NOMO-1 treated with dmso at 0.1 percent for 144 hours (cell line): Measurements from ENCODE around the gene HDGFL3.
"Not testable (repeated sequence)": the region's sequence is repeated elsewhere in the genome, so short reads cannot be mapped to it uniquely, and the experiment has no call there.

Experiments used
- DNase-seq: peaks from one replicate; lab custom pipeline; 2025; ENCODE audit not compliant: unreplicated experiment; lab: John Stamatoyannopoulos, UW

The HDGFL3 gene

DNA sequence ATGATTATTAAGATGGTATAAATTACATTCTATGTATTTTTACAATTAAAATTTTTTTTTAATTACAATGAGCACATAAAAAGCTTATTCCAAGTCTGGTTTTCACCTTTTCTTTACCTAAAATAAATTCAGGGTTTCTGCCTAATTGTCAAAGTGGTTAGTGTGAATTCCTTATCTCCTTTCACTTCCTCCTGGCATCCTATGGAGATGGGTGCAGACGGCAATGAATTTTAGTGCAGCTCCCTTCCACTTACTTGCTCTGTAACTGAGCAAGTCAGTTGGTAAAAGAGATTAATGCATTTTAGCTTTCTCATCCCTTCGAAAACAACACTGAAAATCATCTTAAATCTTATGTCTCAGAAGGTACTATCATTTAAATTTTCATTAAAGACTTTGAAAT lies 13.1 kb downstream of the HDGFL3 start:
- no peak for DNase-seq

- no peak for DNase-seq
Measured at GRCh38 chr15:83193721-83194120, 13.9 kb downstream of the HDGFL3 start.

GRCh38 chr15:83192742-83193141 lies 14.9 kb downstream of the HDGFL3 start:
- DNase-seq = no peak

- no peak for DNase-seq
Measured at GRCh38 chr15:83190450-83190849, 17.2 kb downstream of the HDGFL3 start.

GRCh38 chr15:83185561-83185960 lies 22.1 kb downstream of the HDGFL3 start:
- DNase-seq = no peak

GRCh38 chr15:83178869-83179325 lies 28.7 kb downstream of the HDGFL3 start:
- no peak for DNase-seq

GRCh38 chr15:83178390-83178789 lies 29.2 kb downstream of the HDGFL3 start:
- DNase-seq = no peak

DNA sequence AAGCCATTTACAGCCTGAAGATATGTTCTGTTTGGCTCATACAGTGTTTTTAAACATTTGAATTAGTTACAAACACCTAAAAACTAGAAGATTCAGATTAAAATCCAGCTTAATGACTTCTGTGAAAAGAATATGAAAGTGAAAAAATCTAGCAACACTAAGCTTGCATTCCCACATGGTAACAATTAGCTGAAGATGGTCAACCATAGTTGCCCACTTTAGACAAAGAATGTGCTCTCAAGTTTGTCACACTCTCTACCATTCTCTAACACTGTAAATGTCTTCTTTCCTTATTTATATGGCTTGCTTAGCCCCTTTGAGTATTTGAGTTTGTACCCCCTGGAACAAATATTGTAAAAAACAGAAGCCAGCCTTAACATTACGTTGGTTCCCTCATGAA lies 32.7 kb downstream of the HDGFL3 start:
- no peak for DNase-seq

- DNase-seq = no peak
Measured at GRCh38 chr15:83170474-83171165, 37.0 kb downstream of the HDGFL3 start.

DNA sequence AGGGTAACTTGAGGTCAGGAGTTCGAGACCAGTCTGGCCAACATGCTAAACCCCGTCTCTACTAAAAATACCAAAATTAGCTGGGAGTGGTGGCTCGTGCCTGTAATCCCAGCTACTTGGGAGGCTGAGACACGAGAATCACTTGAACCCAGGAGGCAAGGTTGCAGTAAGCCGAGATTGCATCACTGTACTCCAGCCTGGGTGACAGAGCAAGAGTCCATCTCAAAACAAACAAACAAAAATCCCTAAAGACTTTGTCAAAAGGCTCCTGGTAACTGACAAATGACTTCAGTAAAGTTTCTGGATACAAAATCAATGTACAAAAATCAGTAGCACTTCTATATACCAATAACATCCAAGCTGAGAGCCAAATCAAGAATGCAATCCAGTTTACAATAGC lies 38.0 kb downstream of the HDGFL3 start:
- DNase-seq = not testable (repeated sequence)

- no peak for DNase-seq
Measured at GRCh38 chr15:83166830-83167229, 40.8 kb downstream of the HDGFL3 start.

- DNase-seq = no peak
Measured at GRCh38 chr15:83166218-83166617, 41.4 kb downstream of the HDGFL3 start.

DNA sequence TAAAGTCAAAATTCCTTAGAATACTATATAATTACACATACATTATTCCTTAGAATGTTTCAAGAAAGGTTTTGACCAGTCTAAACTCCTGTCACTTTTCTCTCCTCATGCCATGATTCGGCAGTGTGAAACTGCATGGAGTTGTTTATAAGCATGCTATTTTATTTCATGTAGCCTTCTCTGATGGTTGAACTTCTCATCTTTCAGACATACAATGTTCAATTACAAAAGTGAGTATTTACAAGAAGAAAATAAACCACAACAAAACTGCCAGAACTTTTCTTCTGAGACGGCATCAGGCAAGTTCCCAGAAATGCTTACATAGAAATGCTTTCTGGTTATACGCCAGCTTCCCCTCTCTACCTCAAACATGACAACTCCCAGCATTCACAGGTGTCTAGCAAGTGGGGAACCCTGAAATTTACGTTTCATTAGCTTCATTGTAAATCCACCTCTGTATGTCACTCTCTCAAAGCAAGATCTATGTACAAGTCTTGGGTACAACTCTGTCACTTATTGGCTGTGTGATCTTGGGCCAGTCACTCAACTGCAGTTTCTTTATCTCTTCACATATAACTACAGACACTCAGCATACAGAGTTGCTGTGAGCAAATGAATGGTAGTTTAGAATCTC lies 42.7 kb downstream of the HDGFL3 start:
- no peak for DNase-seq

DNA sequence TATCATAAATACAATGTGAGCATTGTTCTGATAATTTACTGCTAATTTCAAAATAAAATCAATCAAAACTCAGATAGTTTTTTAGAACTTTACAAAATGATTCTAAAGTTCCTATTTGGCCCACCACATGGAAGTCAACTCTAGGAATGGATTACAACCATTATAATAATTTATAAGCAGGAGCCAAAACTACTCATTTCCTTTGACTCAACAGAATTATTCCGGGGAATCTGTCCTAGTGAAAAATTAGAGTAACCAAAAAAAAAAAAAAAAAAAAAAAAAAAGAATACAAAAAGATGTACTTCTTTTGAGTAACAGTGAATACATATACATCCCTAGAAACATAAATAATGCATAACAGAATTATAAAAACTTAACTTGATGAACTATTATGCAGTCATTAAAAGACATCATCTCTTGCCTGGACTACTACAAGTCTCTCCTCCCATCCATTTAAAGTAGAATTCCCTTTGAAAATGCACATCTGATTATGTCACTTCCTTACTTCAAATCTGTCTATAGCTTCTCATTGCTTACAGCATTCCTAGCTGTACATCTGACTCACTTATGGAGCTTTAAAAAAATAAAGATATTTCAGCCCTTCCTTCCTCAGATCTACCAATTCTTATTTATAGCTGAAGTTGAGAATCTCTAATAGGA lies 43.4 kb downstream of the HDGFL3 start:
- DNase-seq = no peak

GRCh38 chr15:83163032-83163431 lies 44.6 kb downstream of the HDGFL3 start:
- no peak for DNase-seq

- DNase-seq = no peak
Measured at GRCh38 chr15:83160741-83161140, 46.9 kb downstream of the HDGFL3 start.

DNA sequence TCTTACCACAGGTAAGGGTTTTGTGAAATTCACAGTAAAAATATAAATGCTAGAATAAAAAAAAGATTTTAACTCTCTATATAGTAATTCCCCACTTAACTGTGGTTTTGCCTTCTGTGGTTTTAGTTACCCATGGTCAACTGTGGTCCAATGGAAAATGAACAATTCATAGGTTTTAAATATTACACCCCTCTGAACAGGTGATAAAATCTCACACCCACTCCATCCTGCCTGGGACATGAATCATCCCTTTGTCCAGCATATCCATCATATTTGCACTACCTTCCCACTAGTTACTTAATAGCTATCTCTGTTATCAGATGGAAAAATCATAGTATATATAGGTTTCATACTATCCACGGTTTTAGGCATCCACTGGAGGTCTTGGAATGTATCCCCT lies 49.2 kb downstream of the HDGFL3 start:
- no peak for DNase-seq

DNA sequence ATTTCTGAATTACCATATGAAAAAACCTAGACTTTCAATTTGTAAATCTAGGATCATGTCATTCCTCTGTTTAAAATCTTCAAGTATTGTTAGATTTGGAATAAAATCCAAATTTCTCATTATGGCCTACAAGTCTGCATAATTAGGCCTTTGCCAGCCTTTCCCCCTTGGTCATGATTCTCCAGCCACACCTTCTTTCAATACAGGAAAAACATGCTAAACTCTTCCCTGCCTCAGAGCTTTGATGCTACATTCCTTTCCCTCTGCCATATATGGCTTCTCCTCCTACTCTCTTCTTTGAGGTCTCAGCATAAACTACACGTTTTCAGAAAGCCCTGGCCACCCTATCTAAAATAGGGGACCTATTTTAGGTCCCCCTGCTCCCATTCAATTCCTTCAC lies 51.7 kb downstream of the HDGFL3 start:
- no peak for DNase-seq

DNA sequence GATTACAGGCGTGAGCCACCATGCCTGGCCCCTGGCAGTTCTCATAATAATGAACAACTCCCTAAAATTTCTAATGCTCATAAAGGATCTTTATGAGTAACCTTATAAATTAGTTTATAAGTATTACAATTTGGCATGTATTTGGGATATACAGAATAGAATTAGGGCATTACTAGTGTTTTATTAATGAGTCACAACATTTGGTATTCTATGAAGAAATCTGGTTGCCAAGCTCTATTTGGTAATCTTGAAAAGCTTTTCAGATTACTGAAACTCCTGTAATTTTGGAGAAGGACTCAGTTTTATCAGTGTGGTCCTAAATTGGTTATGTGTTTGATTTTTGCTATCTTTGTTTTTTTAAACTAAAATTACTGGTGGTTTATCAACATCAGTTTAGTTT lies 54.3 kb downstream of the HDGFL3 start:
- no peak for DNase-seq

DNA sequence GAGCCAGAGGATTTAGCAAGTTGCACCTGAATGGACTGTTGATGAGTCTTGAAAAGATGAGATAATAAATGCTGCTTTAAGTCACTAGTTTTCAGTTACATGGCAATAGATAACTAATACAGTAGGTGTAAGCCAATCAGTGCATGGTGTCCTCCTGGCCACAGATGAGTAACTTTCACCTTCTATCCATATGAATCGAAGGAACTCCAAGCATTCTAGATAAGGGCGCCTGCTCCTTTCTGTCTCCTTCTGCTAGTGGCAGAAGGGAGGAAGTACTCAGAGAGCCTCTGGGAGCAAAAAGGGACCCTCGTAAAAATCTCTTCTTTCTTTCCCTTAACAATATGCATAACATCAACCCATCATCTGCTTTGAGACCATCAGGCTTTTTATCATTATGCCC lies 62.9 kb downstream of the HDGFL3 start:
- no peak for DNase-seq

DNA sequence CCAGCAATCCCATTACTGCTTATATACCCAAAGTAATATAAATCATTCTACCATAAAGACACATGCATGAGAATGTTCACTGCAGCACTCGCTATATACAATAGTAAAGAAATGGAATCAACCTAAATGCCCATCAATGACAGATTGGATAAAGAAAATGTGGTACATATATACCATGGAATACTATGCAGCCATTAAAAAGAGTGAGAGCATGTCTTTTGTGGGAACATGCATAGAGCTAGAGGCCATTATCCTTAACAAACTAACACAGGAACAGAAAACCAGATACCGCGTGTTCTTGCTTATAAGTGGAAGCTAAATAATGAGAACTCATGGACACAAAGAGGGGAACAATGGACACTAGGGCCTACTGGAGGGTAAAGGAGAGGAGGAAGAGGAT lies 65.5 kb downstream of the HDGFL3 start:
- not testable (repeated sequence) for DNase-seq

- DNase-seq = no peak
Measured at GRCh38 chr15:83132861-83133523, 74.6 kb downstream of the HDGFL3 start.
